ENCODE data around the gene DEFB108B.
"Not testable (repeated sequence)": the region's sequence is repeated elsewhere in the genome, so short reads cannot be mapped to it uniquely, and the experiment has no call there.

DEFB108B gene

GRCh38 chr11:71832811-71833210, at the start of gene DEFB108B:
TSS of gene DEFB108B (plus strand) at chr11:71833200. CDS start at chr11:71833200, 0 bp downstream.
- not testable (repeated sequence) for DNase-seq

- not testable (repeated sequence) for DNase-seq
Measured at GRCh38 chr11:71786114-71786847, 46.7 kb upstream of the DEFB108B start.

GRCh38 chr11:71786848-71787097, 46.2 kb upstream of the DEFB108B start:
- DNase-seq: not testable (repeated sequence)

- DNase-seq: peak; percentile 99
Measured at GRCh38 chr11:71787098-71787823, 45.7 kb upstream of the DEFB108B start.

- peak; percentile 37 for DNase-seq
Measured at GRCh38 chr11:71787824-71788454, 45.1 kb upstream of the DEFB108B start.

GRCh38 chr11:71789444-71790196, 43.4 kb upstream of the DEFB108B start:
- DNase-seq: not testable (repeated sequence)

- DNase-seq: not testable (repeated sequence)
Measured at GRCh38 chr11:71791111-71791510, 41.9 kb upstream of the DEFB108B start.

GRCh38 chr11:71792621-71793235, 40.3 kb upstream of the DEFB108B start:
- not testable (repeated sequence) for DNase-seq

GRCh38 chr11:71794386-71795040, 38.5 kb upstream of the DEFB108B start:
- DNase-seq: not testable (repeated sequence)

GRCh38 chr11:71795236-71795635, 37.8 kb upstream of the DEFB108B start:
- DNase-seq: not testable (repeated sequence)

GRCh38 chr11:71796016-71796415, 37.0 kb upstream of the DEFB108B start:
- not testable (repeated sequence) for DNase-seq

GRCh38 chr11:71796781-71797180, 36.2 kb upstream of the DEFB108B start:
- not testable (repeated sequence) for DNase-seq

GRCh38 chr11:71799556-71800128, 33.4 kb upstream of the DEFB108B start:
- not testable (repeated sequence) for DNase-seq

GRCh38 chr11:71800335-71800953, 32.6 kb upstream of the DEFB108B start:
- DNase-seq: peak; percentile 77

GRCh38 chr11:71801026-71801425, 32.0 kb upstream of the DEFB108B start:
- DNase-seq: not testable (repeated sequence)

GRCh38 chr11:71802874-71803273, 30.1 kb upstream of the DEFB108B start:
- DNase-seq: not testable (repeated sequence)

GRCh38 chr11:71804158-71804947, 28.6 kb upstream of the DEFB108B start:
- DNase-seq: not testable (repeated sequence)

GRCh38 chr11:71812529-71812928, 20.5 kb upstream of the DEFB108B start:
- DNase-seq: not testable (repeated sequence)

- peak; percentile 54 for DNase-seq
Measured at GRCh38 chr11:71813481-71814355, 19.3 kb upstream of the DEFB108B start.
